ENCODE data around the gene MTMR3.
A peak's percentile ranks its signal among the peaks of the same experiment; 100 is the strongest.

The MTMR3 gene

DNA sequence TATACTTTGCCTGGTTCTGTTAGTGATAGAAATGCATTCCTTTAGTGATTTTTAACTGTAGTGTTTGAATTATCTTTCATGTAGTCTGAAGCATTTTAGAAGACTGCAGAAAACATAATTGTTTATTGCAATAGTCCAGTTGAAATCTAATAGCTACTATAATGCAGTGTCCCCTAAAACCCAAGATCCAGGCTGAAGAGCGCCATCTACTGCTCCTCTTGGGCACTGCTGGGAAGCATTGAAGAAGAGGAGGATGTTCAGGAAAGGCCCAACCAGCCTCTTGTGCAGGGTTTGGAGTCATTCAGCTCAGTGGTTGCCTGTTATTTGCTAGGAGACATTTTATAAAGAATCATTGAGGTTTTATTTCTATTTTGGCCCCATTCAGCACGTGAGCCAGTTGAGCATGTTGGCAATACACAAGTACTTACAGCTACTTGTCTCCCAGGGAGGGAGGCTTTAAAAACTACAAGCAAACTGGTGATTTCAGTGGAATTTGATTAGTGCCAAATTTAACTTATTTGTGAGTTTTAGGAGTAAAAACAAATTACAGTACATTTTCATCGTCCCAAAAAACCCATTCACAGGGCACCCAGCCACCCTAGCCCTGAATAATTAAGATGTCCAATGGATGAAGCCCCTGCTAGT is 122.4 kb downstream of the MTMR3 start:
- Histone ChIP-seq H3K27me3 (replicated peaks) (no peaks in the 10 kb centered on the region), H3K27ac (no peak overlapping the region), H3K4me3 (ENCODE audit: low read depth, low read length) (no peak overlapping the region), H3K36me3 (replicated peaks) (peaks cover 4% of the 10 kb centered on the region)
- peak; percentile 72 for DNase-seq
- TF ChIP-seq, protein P1, sequence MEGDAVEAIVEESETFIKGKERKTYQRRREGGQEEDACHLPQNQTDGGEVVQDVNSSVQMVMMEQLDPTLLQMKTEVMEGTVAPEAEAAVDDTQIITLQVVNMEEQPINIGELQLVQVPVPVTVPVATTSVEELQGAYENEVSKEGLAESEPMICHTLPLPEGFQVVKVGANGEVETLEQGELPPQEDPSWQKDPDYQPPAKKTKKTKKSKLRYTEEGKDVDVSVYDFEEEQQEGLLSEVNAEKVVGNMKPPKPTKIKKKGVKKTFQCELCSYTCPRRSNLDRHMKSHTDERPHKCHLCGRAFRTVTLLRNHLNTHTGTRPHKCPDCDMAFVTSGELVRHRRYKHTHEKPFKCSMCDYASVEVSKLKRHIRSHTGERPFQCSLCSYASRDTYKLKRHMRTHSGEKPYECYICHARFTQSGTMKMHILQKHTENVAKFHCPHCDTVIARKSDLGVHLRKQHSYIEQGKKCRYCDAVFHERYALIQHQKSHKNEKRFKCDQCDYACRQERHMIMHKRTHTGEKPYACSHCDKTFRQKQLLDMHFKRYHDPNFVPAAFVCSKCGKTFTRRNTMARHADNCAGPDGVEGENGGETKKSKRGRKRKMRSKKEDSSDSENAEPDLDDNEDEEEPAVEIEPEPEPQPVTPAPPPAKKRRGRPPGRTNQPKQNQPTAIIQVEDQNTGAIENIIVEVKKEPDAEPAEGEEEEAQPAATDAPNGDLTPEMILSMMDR (IDR thresholded peaks at IDR 0.05; ENCODE audit: low read depth, low read length, missing control alignments): peak; percentile 100
- in situ Hi-C loops (cut with HindIII; ENCODE audit: low pct_ligation_motif_present, low sequenced_read_pairs): no loop called here

DNA sequence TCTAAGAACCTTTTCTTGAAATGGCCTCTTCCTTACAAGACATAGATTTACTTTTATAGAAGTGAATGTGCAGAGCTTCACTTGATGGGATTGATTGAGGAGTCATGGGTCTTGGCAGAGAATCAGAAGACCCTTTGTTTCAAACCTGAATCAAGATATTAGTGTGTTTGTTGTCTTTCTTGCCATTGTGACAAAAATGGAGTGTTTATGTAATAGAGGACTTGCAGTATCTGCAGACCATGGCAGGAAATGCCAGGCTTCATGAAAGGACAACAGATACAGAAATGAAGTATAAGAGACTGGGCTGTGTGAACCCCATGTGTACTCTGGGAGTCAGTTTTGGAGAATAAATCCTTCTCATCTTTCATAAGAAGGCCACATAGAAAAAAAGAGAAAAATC is 124.4 kb downstream of the MTMR3 start:
- Histone ChIP-seq H3K27me3 (replicated peaks) (no peaks in the 10 kb centered on the region), H3K36me3 (replicated peaks) (peaks cover 4% of the 10 kb centered on the region), H3K27ac (no peak overlapping the region), H3K4me3 (ENCODE audit: low read depth, low read length) (no peak overlapping the region)
- DNase-seq: no peak
- TF ChIP-seq, protein P1 (IDR thresholded peaks at IDR 0.05; ENCODE audit: low read depth, low read length, missing control alignments): no peak
- in situ Hi-C loops (cut with HindIII; ENCODE audit: low pct_ligation_motif_present, low sequenced_read_pairs): no loop called here

- in situ Hi-C loops (cut with HindIII; ENCODE audit: low pct_ligation_motif_present, low sequenced_read_pairs): no loop called here
- H3K27ac ChIP-seq: no peak overlapping the region
- H3K27me3 ChIP-seq (replicated peaks): no peaks in the 10 kb centered on the region
- TF ChIP-seq, protein P1 (IDR thresholded peaks at IDR 0.05; ENCODE audit: low read depth, low read length, missing control alignments): no peak
- peaks cover 7% of the 10 kb centered on the region for H3K36me3 ChIP-seq (replicated peaks)
- H3K4me3 ChIP-seq (ENCODE audit: low read depth, low read length): no peak overlapping the region
- DNase-seq: no peak
These were observed 125.4 kb downstream of the MTMR3 start for GRCh38 chr22:30008401-30008800.

GRCh38 chr22:30009478-30009877 is 126.5 kb downstream of the MTMR3 start:
- H3K36me3 ChIP-seq (replicated peaks): peaks cover 7% of the 10 kb centered on the region
- in situ Hi-C loops (cut with HindIII; ENCODE audit: low pct_ligation_motif_present, low sequenced_read_pairs): no loop called here

DNA sequence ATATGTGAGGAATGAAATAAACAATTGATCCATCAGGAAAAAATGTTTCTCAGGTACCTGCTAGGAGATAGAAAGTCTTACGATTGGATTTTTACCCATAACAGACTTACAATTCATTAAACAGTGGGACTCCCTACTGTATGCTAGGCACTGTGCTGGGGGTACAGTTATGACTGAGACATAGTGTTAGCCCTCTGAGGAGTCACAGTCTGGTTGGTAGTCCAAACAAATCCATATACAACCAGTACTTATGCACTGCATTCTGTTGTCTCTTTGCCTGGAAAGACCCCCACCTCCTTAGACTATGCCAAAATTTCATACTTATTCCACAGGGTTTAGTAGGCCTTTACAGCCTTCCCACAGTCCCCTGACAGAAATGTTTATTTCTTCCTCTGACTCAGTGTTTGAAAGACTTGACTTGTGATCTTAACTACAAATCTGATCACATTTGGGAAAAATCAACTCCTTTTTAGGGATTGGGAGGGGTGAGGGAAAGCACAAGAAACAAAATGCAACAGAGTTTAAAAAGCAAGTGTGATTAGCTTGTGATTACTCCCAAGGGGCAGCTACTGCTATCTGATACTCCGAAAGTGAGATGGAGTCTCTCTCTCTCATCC is 127.9 kb downstream of the MTMR3 start:
- TF ChIP-seq, protein P1 (IDR thresholded peaks at IDR 0.05; ENCODE audit: low read depth, low read length, missing control alignments): no peak
- Histone ChIP-seq H3K27me3 (replicated peaks) (no peaks in the 10 kb centered on the region), H3K4me3 (ENCODE audit: low read depth, low read length) (no peak overlapping the region), H3K36me3 (replicated peaks) (peaks cover 10% of the 10 kb centered on the region), H3K27ac (no peak overlapping the region)
- in situ Hi-C loops (cut with HindIII; ENCODE audit: low pct_ligation_motif_present, low sequenced_read_pairs): no loop called here
- no peak for DNase-seq

More at GRCh38 chr22:30009478-30009877, 126.5 kb downstream of the MTMR3 start:
- H3K27ac ChIP-seq: no peak overlapping the region
- no peak overlapping the region for H3K4me3 ChIP-seq (ENCODE audit: low read depth, low read length)
- TF ChIP-seq, protein P1 (IDR thresholded peaks at IDR 0.05; ENCODE audit: low read depth, low read length, missing control alignments): no peak
- no peaks in the 10 kb centered on the region for H3K27me3 ChIP-seq (replicated peaks)
- no peak for DNase-seq
